Measurements from ENCODE around the gene POU3F3.

Gene POU3F3

DNA sequence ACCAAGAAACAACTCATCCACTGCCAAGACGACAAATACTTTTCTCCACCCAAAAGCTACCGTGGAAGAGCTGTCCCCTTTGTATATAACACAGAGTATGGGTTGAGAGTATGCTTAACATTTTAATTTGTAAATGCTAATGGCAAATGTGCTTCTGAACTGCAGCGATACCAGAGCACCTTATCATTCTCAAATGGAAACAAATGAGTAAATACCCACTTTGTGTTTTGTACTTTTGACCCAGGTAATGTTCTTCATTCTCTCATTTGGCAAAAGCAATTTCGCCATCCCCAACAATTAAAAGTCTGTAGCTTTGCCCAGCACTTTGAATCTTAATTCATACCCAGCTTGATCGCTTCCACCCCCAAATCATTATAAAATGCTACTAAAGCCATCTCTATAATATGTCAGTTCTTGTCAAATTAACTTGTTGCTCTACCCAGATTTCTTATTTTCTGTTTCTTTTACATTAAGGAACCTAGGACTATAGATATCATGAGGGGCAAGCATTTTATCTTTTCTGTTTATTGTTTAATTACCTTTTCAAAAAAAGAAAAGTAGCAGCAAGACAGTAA lies 6.2 kb upstream of the POU3F3 start:
- no peak for DNase-seq (ENCODE audit: low read depth)

DNA sequence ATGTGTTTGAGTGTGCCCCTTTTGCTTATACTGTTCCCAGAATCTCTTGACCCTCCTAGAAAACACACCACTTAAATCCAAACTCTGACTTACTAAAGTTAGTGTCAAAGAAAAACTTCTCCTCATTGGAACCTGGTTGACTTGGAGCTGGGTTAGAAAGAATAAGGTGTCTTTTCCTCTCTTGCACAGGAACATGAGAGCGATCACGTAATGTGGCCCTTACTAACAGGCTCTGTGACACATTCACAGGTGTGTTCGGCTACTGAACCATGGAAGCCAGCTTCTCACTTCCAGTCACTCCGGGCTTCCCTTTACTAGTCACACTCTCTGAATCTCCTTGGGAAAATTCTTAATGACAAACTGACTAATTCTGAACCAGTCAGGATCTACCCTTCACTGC lies 5.4 kb upstream of the POU3F3 start:
- DNase-seq (ENCODE audit: low read depth): no peak

DNA sequence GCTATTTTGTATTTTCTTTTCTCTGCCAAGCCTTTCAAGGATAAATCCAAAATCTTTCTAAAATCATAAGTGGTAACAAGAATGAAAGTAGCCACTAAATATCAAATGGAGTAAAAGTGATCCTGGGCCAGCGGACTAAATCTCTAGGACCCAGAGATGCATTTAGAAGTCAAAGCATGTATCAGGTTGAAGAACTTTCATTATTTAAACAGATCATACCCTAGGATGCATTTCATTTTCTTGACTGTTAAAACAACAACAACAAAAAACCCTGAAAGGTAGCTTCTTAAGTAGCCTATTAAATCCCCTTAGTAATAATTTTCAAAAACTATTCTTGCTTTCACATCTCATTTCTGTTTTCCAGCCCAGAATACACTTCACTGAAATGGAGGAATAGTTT lies 4.8 kb upstream of the POU3F3 start:
- DNase-seq (ENCODE audit: low read depth): no peak

DNA sequence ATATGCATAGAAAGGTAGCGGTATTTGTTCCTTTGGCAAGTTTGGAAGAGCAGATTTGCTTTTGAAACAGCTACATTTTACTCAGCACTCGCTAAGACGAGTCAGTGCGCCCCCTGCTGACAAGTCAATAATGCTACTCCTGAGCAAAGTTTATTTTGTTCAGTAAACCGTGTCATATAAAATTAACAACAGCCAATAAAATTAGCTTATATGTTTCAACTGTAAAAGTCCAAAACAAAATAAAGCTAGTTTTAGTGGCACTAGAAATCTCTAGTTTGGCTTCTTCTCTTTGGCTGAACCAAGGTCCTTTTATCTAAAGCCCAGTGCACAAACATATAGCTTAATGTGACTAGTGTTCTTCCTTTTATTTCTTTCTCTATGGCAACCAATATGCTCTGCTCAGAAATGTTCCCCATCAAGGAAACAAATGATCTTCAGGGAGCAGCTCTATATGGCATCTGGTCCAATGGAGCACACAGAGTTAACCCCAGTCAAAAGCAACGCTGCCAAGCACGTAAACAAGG lies 4.2 kb upstream of the POU3F3 start:
- no peak for DNase-seq (ENCODE audit: low read depth)

DNA sequence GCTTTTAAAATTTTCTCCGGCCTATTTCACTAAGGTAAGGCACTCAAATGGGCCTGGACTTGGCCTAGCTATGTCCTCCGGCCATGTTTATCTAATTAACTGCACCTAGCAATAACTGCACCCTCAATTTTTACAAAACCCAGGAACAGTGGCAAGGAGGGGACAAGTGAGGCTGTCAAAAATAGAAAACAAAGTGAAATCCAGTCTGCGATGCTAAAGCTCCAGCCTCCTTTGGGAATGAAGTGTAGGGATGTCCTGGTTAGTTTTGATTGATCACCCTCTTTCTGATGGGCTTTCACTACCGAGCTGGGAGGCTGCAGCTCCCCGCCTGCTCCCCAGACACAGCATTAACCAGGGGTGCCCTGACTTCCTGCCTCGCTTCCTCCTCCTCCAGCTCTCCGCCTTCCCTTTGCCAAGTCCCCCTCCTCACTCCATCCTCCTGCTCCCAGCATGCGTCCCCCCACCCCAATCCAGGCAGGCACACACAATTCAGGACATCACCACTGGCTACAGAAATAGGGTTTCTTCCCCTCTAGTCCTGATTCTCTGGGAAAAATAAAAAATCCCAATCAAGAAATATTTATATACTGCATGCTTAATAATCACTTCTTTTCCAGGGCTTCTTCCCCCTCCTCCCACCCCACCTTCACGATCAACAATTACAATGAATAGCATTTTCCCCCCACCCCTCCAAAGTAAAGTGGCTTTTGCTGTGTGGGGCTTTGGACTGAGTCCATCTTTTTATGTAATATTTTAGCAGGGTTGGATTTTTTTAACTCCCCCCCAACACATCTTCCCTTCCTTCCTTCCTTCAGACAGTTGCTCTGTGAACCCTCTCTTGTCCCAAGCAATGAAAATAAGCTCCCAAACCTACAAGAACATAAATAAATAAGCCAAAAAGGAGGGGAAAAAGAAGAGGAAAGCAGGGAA lies 3.3 kb upstream of the POU3F3 start:
- DNase-seq (ENCODE audit: low read depth): no peak

DNA sequence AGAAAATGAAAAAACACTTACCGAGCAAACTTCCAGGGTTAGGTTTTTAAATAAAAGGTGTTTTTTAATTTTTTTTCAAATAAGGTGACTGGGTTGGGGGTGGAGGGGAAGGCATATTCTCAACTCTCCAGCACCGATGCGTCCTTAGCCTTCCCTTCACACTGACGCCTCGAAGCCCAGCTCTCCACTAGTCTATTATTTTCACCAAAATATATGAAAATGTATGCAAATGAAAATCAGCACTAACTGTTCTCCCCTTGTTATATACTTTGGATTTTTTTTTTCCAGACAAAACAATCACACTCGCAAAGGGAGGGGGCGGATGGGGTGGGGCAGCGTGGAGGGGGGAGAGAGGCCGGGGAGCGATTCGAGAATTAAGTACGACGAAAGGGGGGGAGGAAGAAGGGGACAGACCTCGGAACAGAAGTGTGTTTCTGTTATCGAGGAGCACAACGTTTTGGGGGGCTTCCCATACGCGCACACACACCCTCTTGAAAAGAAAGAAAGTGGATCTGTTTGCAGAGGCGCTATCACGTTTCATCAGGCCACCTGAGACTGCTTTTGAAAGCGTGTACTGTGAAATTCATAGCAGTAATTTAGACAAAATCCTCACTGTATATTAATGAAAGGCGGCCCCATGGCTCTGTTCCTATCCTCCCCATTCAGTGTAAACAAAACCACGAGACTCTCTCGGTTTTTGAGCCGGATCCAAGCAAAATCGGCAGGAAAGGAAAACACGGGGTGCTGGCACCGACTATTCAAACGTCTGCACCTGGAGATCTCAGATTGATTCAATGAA lies 2.4 kb upstream of the POU3F3 start:
- no peak for DNase-seq (ENCODE audit: low read depth)

DNA sequence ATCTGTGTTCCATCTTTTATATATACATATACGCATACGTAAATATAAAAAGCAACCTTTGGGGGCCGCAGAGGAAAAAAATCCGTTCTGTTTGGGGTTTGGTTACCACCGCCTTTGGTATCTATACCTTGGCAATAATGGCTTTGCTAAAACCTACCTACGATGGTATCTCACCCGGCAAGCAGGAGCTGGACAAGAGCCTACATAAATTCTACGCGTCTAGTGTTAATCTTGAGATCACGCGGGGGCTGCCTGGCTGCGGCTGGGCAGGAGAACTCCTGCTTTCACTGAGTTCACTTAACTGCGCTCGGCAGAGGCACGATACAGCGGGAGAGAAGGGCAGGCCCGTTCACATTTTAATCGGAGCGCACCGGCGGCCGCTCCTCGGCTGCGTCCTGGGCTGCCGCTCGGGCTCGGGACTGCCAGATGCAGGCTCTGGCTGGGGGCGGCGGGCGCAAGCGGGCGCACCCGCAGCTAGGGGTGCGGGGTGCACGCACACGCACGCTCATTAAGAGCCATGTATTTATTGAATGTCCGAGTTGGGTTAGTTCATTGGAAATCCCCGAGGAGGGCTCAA lies 1.7 kb upstream of the POU3F3 start:
- DNase-seq (ENCODE audit: low read depth): no peak

DNA sequence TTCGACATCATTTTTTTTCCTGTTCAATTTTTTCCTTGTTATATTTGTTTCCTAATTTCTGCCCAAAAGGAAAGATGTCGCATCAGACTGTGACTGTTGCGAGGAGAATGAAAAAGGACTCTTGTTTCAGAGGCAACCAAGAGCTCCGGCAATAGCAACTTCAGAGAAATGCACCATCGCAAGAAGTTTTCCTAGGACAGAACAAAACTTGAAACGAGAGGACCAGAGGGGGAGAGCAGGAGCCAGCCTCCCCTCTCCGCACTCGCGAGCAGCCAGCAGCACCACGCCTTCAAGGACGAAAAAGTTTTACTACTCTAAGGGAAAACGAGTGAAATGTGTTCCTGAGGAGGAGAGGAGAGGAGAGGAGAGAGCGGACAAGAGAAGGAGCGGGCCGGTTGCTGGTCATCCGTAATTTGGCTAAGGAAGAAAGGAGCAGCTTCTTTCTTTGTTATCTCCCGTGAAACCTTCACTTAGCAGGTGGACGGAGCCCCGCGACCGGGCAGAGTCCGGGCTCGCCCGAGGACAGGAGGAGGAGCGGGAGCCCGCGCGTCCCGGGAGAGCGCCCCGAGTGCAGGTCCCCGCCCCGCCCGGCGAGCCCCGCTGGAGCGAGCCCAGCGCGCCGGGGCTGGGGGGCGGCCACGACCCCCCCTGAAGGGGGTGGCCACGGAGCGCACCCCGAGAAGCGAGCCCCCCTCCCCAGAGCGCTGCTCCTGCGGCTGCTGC lies 744 bp downstream of the POU3F3 start:
- no peak for DNase-seq (ENCODE audit: low read depth)

DNA sequence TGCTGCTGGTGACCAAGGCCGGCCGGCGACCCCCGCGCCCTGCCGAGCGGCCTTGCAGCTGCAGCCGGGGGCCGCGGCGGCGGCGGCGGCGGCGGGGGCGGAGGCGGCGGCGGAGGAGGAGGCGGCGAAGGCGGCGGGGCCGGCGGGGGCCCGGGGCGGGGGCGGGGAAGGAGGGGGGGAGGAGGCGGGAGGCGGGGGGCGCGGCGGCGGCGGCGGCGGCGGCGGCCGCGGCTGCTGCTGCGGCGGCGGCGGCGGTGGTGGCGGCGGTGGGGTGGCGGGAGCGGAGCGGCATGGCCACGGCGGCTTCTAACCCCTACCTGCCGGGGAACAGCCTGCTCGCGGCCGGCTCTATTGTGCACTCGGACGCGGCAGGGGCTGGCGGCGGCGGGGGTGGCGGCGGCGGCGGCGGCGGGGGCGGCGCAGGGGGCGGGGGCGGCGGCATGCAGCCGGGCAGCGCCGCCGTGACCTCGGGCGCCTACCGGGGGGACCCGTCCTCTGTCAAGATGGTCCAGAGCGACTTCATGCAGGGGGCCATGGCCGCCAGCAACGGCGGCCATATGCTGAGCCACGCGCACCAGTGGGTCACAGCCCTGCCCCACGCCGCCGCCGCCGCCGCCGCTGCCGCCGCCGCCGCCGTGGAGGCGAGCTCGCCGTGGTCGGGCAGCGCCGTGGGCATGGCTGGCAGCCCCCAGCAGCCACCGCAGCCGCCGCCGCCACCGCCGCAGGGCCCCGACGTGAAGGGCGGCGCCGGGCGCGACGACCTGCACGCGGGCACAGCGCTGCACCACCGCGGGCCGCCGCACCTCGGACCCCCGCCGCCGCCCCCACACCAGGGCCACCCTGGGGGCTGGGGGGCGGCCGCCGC lies 1.5 kb downstream of the POU3F3 start:
- no peak for DNase-seq (ENCODE audit: low read depth)

DNA sequence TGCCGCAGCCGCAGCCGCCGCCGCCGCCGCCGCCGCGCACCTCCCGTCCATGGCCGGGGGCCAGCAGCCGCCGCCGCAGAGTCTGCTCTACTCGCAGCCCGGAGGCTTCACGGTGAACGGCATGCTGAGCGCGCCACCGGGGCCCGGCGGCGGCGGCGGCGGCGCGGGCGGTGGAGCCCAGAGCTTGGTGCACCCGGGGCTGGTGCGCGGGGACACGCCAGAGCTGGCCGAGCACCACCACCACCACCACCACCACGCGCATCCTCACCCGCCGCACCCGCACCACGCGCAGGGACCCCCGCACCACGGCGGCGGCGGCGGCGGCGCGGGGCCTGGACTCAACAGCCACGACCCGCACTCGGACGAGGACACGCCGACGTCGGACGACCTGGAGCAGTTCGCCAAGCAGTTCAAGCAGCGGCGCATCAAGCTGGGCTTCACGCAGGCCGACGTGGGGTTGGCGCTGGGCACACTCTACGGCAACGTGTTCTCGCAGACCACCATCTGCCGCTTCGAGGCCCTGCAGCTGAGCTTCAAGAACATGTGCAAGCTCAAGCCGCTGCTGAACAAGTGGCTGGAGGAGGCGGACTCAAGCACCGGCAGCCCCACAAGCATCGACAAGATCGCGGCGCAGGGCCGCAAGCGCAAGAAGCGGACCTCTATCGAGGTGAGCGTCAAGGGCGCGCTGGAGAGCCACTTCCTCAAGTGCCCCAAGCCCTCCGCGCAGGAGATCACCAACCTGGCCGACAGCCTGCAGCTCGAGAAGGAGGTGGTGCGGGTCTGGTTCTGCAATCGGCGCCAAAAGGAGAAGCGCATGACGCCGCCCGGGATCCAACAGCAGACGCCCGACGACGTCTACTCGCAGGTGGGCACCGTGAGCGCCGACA lies 2.4 kb downstream of the POU3F3 start:
- DNase-seq (ENCODE audit: low read depth): no peak

DNA sequence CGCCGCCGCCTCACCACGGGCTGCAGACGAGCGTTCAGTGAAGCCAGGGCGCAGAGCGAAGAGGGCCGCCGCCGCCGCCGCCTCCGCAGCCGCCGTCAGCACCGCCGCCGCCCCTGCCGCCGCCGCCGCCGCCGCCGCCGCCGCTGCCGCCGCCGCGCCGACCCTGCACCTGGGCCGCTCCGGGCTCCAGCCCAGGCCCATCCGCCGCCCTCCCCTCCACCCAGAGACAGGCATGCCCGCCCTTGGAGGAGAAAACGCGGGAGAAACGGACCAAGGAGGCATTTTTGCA lies 3.0 kb downstream of the POU3F3 start:
- no peak for DNase-seq (ENCODE audit: low read depth)

DNA sequence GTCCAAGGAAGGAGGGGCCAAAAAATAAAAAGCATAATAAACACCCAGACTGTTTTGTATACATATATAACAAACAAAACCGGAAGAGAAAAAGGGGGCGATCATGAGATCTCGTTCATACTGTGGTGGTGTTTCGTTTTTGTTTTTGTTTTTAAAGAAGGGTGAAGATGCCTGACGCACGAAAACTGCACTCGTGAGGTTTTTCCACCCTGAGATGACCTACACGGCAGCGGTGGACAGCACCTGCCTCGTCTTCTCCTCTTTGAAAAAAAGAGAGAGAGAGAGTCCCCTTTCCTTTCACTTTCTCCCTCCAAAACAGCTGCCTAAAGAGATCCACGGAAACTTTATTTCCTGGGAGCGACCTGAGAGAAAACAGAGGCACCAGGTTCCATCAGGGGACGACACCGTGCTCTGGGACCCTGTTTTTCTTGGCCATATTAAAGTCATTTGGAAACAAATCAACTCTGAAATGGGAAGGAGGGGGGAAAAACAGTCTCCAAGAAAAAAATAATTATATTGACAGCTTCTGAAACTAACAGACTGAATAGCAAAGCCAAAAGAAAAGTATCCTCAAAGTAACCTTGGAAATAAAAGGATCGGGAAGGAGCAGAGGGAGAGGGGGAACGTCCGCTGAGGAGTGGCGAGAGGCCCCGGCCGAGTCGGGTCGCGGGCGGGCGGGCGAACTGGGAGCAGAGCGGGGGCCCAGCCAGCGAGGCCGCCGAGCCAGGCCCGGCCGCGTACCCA lies 3.5 kb downstream of the POU3F3 start:
- DNase-seq (ENCODE audit: low read depth): no peak

DNA sequence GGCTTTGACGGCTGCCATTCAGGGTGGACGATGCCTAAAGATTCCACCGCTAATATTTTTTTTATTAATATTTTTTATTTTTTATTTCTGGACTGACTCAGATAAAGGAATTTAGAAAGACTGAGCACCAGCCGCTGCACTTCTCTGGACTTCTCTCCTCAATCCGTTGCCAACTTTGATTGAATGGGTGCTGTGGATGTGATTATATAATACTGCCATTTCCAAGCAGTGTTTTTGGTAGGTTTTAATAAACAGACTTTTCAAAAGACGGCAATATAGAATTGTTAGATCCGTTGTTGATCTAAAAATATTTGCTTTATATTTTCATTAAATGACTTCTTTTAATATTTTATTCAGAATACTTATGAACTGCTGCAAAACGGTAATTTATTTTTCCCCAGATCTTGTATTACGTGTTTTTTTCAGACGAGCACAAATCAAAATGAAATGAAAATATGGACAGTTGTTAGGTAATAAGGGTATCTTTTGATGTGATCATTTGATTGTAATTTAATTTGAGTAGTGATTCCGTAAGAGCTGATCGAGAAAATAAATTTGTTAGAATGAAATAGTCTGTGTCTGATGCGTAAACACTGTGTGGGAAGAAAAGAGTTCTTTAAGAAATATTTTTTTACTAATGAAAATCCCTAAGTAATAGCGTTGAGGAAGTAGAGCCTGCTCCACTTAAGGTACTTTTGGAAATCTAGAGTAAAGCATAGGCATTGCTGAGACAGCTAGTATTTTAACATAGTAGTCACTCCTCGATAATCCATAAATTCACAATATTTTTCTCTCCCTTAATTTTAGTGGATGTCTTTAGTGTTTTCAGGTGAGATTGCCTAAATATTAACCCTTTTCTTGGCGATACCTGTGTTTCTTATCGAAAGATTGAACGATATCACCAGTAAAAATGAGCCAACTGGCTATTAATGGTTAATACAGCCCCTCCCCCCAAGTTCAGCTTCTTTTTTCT lies 4.4 kb downstream of the POU3F3 start:
- no peak for DNase-seq (ENCODE audit: low read depth)

DNA sequence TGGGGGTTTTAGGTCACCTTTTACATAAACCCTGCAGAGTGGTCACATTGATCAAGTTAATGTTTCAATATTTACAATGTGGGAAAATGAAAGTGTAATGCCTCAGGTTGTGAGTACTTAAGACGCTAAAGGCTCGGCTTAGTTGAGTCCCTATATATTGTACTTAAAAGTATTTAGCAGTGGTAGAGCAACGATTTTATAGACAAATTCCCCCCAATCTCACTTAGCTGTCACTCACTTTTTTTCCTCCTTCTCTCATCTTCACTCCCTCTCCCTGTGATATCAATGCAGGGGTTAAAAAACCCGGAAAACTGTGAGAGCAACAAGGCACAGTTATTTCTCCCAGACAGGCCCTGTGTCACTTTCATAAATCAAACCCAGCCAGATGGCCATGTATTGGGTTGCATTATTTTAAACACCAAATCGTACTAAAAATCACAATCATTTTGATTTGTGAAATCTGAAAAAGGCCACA lies 5.4 kb downstream of the POU3F3 start:
- no peak for DNase-seq (ENCODE audit: low read depth)

DNA sequence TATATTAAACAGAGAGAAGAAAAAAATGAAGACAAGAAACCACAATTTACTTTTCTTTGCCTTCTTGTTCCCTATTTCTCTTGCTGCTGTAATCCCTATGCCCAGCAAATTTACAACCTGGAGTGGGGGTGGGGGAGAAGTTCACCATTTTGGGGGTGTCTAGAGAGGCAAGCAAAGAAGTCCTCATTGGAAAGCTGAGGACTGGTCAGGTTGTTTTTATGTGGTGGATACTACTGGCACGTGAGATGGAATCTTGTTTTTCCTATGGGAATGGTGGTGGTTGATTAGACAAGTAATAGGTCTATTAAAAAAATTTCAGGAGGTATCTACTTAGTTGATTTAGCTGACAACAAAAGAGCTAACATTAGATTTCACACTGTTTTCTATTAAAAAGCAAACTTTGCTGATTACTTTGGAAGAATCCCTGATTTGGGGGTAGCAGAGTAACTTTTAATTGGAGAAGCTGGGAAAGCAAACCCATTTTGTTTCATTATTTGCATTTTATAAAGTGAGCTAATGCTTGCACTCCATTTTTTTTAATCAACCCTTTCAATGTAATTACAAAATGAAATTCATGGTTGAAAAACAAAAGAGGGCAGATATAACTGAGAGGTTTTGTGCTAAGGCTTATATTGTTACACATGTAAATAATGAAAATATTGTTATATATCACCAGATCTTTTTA lies 6.0 kb downstream of the POU3F3 start:
- no peak for DNase-seq (ENCODE audit: low read depth)

DNA sequence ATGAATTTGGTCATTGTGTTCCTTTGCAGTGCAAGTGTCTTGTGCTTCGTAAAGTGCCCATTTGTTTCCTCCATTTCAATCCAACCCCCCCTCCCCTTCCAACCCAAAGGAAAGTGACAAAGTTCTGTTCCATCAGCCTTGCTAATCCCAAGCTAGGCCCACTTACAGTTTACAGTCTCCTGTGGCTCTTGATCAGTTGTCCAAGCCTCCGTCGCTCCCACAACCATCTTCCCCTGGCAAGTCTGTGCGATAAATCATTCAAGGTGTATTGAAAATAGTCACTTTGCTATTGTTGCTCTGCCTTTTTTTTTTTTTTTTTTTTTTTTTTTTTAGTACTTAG lies 6.5 kb downstream of the POU3F3 start:
- DNase-seq (ENCODE audit: low read depth): no peak

DNA sequence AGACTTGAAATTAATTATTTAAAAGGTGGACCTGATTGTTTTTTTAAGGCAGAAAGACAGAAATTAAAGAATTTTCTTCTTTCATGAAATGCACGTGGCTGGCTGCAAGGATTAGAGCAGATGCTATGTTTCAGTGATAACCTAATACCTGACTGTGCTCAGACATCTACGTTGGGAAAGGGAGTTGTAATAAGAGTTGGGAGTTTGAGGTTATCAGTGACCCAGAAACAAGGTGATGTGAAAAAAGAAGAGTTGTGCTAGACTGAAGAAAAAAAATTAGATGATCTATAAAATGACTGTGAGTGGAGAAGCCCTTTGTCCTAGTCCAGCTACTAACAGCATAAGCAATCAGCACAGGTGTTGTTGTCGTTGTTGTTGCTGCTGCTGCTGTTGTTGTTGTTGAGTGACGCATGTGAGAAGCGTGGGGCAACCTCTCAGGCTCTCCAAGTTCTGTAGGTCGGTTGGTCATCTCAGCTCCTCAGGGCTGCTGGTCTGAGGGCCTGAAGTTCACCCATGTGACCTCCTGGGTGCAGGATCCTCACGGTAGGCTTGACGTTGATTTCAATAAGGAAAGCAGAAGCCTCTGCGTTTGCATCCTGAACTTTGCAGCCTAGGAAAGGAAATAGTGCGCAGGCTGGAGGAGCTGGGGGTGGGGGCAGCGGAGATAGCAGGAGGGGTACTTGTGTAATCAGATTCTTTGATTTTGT lies 7.6 kb downstream of the POU3F3 start:
- DNase-seq (ENCODE audit: low read depth): no peak
